ENCODE results near the gene CYB561D2. TPM values are rescaled to one million over a fixed set of nuclear protein-coding genes. Genes with fewer than 3 reads are reported as not detected.
A peak's percentile ranks its signal among the peaks of the same experiment; 100 is the strongest.

The CYB561D2 gene
- total RNA-seq, 1 donor from 2014 or later = 22.3 TPM

GRCh38 chr3:50382722-50383121 is 32.1 kb downstream of the CYB561D2 start:
- H3K36me3 ChIP-seq (ENCODE audit: control insufficient read depth, insufficient read depth, low read length) = no peaks in the 10 kb centered on the region
- H3K4me3 ChIP-seq (ENCODE audit: low read depth, low read length) = no peak overlapping the region
- no peak for TF ChIP-seq CTCF (IDR thresholded peaks at IDR 0.05; ENCODE audit: insufficient read depth, low read length, poor library complexity, severe bottlenecking)
- H3K27me3 ChIP-seq (ENCODE audit: control insufficient read depth, insufficient read depth, low read length) = peaks cover 70% of the 10 kb centered on the region
- DNase-seq (ENCODE audit: low read depth) = no peak

GRCh38 chr3:50383750-50384149 is 33.1 kb downstream of the CYB561D2 start:
- no peaks in the 10 kb centered on the region for H3K36me3 ChIP-seq (ENCODE audit: control insufficient read depth, insufficient read depth, low read length)

GRCh38 chr3:50385754-50386153 is 35.1 kb downstream of the CYB561D2 start:
- no peaks in the 10 kb centered on the region for H3K36me3 ChIP-seq (ENCODE audit: control insufficient read depth, insufficient read depth, low read length)
- TF ChIP-seq CTCF (IDR thresholded peaks at IDR 0.05; ENCODE audit: insufficient read depth, low read length, poor library complexity, severe bottlenecking) = no peak
- H3K27me3 ChIP-seq (ENCODE audit: control insufficient read depth, insufficient read depth, low read length) = peaks cover 62% of the 10 kb centered on the region
- DNase-seq (ENCODE audit: low read depth) = no peak
- H3K4me3 ChIP-seq (ENCODE audit: low read depth, low read length) = no peak overlapping the region

More at GRCh38 chr3:50383750-50384149, 33.1 kb downstream of the CYB561D2 start:
- Histone ChIP-seq H3K27me3 (ENCODE audit: control insufficient read depth, insufficient read depth, low read length) (peaks cover 74% of the 10 kb centered on the region), H3K4me3 (ENCODE audit: low read depth, low read length) (no peak overlapping the region)
- DNase-seq (ENCODE audit: low read depth) = no peak
- TF ChIP-seq CTCF (IDR thresholded peaks at IDR 0.05; ENCODE audit: insufficient read depth, low read length, poor library complexity, severe bottlenecking) = no peak

GRCh38 chr3:50388016-50388719 is 37.5 kb downstream of the CYB561D2 start:
- peak; percentile 52 for TF ChIP-seq CTCF (IDR thresholded peaks at IDR 0.05; ENCODE audit: insufficient read depth, low read length, poor library complexity, severe bottlenecking)
- no peak for DNase-seq (ENCODE audit: low read depth)
- peaks cover 48% of the 10 kb centered on the region for H3K27me3 ChIP-seq (ENCODE audit: control insufficient read depth, insufficient read depth, low read length)

GRCh38 chr3:50388720-50389413 is 38.2 kb downstream of the CYB561D2 start:
- H3K36me3 ChIP-seq (ENCODE audit: control insufficient read depth, insufficient read depth, low read length) = no peaks in the 10 kb centered on the region
- no peak for DNase-seq (ENCODE audit: low read depth)
- H3K4me3 ChIP-seq (ENCODE audit: low read depth, low read length) = no peak overlapping the region
- peaks cover 41% of the 10 kb centered on the region for H3K27me3 ChIP-seq (ENCODE audit: control insufficient read depth, insufficient read depth, low read length)
- no peak for TF ChIP-seq CTCF (IDR thresholded peaks at IDR 0.05; ENCODE audit: insufficient read depth, low read length, poor library complexity, severe bottlenecking)

More at GRCh38 chr3:50388016-50388719, 37.5 kb downstream of the CYB561D2 start:
- Histone ChIP-seq H3K36me3 (ENCODE audit: control insufficient read depth, insufficient read depth, low read length) (no peaks in the 10 kb centered on the region), H3K4me3 (ENCODE audit: low read depth, low read length) (no peak overlapping the region)
